ENCODE measurements around the gene DLL3. TPM values are rescaled to one million over a fixed set of nuclear protein-coding genes. Genes with fewer than 3 reads are reported as not detected.

Gene DLL3
- total RNA-seq, 1 donor from 2014 or later: 2.9 TPM

- TF ChIP-seq CTCF (conservative IDR thresholded peaks at IDR 0.05; ENCODE audit: low read depth, low read length): no peak
- no peak for DNase-seq (ENCODE audit: low read depth)
- no peak overlapping the region for H3K4me3 ChIP-seq (ENCODE audit: low read depth, low read length)
Measured at GRCh38 chr19:39469567-39469966, 29.2 kb upstream of the DLL3 start.

GRCh38 chr19:39470724-39471339, 27.9 kb upstream of the DLL3 start:
- H3K4me3 ChIP-seq (ENCODE audit: low read depth, low read length): no peak overlapping the region
- no peak for TF ChIP-seq CTCF (conservative IDR thresholded peaks at IDR 0.05; ENCODE audit: low read depth, low read length)
- no peak for DNase-seq (ENCODE audit: low read depth)

DNA sequence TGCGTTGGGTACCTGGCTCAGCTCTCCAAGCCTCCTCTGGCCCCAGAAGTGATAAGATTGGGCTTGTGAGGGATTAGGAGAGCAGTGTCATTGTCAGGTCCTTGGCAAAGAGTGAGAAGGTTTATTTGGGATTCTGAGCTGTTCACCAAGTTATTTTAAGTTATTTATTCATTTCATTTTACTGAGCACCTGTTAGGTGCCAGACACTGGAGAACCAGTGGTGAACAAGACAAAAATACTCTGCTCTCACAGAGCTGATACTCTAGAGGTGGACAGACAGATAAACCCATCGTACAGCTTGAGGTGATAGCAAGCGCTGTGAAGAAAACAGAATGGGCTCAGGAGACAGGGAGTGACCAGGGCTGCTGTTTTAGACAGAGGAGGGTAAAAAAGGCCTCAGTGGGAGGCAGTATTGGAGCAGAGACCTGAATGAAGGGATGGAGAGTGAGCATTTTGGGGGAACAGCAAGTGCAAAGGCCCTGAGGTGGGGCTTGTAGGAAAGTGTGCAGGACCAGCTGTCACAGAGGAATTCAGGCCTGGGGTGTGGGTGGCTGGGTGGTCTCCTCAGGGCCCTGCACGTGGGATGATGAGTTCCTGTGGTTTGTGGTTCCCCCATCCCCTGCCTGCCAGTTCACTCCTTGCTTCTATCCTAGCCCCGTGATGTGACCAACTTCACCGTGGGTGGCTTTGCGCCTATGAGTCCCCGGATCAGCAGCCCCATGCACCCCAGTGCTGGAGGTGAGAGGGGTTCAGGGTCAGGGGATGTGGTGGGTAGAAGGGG, 26.8 kb upstream of the DLL3 start:
- TF ChIP-seq CTCF (conservative IDR thresholded peaks at IDR 0.05; ENCODE audit: low read depth, low read length): no peak
- no peak for DNase-seq (ENCODE audit: low read depth)
- H3K4me3 ChIP-seq (ENCODE audit: low read depth, low read length): no peak overlapping the region

GRCh38 chr19:39472746-39473442, 25.9 kb upstream of the DLL3 start:
- no peak for DNase-seq (ENCODE audit: low read depth)
- no peak for TF ChIP-seq CTCF (conservative IDR thresholded peaks at IDR 0.05; ENCODE audit: low read depth, low read length)
- no peak overlapping the region for H3K4me3 ChIP-seq (ENCODE audit: low read depth, low read length)

DNA sequence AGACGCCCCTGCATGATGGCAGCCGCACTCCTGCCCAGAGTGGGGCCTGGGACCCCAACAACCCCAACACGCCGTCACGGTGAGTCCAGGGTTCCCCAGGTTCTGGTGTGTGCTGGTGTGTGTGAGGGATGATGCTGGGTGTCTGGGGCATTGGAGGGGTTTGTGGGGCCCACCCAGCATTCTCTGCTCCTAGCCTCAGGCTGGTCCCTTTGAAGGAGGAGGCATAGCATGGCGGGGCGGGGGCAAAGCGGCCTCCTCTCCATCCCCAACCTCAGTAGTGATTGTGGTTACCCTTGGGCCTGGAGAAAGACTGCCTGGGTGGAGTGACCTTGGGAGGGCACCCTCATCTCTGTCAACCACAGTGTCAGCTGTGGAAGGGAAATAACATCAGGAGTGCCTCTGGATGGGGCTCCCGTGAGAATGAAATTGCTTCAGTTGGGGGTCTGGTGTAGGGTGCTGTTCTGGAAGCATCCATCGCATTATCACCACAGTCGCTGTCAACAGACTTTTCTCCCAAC, 25.2 kb upstream of the DLL3 start:
- no peak for TF ChIP-seq CTCF (conservative IDR thresholded peaks at IDR 0.05; ENCODE audit: low read depth, low read length)
- no peak for DNase-seq (ENCODE audit: low read depth)
- no peak overlapping the region for H3K4me3 ChIP-seq (ENCODE audit: low read depth, low read length)

GRCh38 chr19:39474139-39474620, 24.6 kb upstream of the DLL3 start:
- no peak overlapping the region for H3K4me3 ChIP-seq (ENCODE audit: low read depth, low read length)
- DNase-seq (ENCODE audit: low read depth): no peak
- peak; percentile 87 for TF ChIP-seq CTCF (conservative IDR thresholded peaks at IDR 0.05; ENCODE audit: low read depth, low read length)

All from epithelial cell of proximal tubule (primary cell).